ENCODE measurements around the gene ZBED1.

DNA sequence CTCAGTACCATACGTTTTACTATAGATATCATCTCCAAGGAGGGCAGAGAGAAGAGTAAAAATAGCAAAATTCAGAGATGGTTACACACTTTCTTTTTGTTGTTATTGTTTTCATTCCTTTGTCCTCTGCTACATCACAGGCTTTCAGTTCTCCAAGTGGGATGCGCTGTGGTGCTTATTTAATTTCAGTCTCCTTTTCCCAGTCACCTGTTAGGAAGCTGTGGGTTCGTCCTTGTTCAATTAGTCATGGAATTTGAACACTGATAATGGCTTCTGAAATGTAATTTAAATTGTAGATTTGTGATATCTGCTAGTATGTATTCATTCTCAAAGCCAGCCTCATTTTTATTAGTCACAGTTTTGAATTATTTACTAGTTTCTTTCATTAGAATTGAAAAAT is 38.8 kb upstream of the ZBED1 start:
- TF ChIP-seq, protein P1, sequence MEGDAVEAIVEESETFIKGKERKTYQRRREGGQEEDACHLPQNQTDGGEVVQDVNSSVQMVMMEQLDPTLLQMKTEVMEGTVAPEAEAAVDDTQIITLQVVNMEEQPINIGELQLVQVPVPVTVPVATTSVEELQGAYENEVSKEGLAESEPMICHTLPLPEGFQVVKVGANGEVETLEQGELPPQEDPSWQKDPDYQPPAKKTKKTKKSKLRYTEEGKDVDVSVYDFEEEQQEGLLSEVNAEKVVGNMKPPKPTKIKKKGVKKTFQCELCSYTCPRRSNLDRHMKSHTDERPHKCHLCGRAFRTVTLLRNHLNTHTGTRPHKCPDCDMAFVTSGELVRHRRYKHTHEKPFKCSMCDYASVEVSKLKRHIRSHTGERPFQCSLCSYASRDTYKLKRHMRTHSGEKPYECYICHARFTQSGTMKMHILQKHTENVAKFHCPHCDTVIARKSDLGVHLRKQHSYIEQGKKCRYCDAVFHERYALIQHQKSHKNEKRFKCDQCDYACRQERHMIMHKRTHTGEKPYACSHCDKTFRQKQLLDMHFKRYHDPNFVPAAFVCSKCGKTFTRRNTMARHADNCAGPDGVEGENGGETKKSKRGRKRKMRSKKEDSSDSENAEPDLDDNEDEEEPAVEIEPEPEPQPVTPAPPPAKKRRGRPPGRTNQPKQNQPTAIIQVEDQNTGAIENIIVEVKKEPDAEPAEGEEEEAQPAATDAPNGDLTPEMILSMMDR (IDR thresholded peaks at IDR 0.05; ENCODE audit: insufficient read depth, low read length) = no peak
- no peak for TF ChIP-seq POLR2AphosphoS5 (IDR thresholded peaks at IDR 0.05; ENCODE audit: low read depth)
